Stomach (tissue), 9 donors: ENCODE data around the gene MEFV. TPM values are rescaled to one million over a fixed set of nuclear protein-coding genes. Genes with fewer than 3 reads are reported as not detected.
A peak's percentile ranks its signal among the peaks of the same experiment; 100 is the strongest.

Experiments used
- DNase-seq, 2 donors: peaks; one replicate each; pipeline versions ENCODE4 v3.0.0 to v3.0.0-alpha.2; 2013 to 2019
- H3K27ac ChIP-seq, 5 donors: fragments of 200-600 bp in 4 of 5; sonication (generic) in 4 of 5; one replicate each; pipeline ENCODE4 v1.5.1; 2013 to 2019; ENCODE audit warnings: mild to moderate bottlenecking in 1 of 5, moderate library complexity in 1 of 5
- H3K27me3 ChIP-seq, 3 donors: fragments of 200-600 bp; sonication (generic); one replicate each; pipeline ENCODE4 v1.5.1; 2017 to 2019; ENCODE audit warnings: mixed run types in 1 of 3
- H3K36me3 ChIP-seq, 4 donors: fragments of 200-600 bp; sonication (generic); 1 replicate in 3 of 4; 2 replicates in 1 of 4; pipeline ENCODE4 v1.5.1; 2016 to 2019
- H3K4me1 ChIP-seq, 4 donors: fragments of 200-600 bp; sonication (generic); one replicate each; pipeline ENCODE4 v1.5.1; 2016 to 2019
- H3K4me3 ChIP-seq, 4 donors: fragments of 200-600 bp; sonication (generic) in 3 of 4; one replicate each; pipeline ENCODE4 v1.5.1; 2016 to 2019; ENCODE audit warnings: mild to moderate bottlenecking in 1 of 4
- H3K9me3 ChIP-seq, 4 donors: fragments of 200-600 bp; sonication (generic); one replicate each; pipeline ENCODE4 v1.5.1; 2016 to 2019
- CTCF ChIP-seq, 7 experiments: fragments of 450-650 bp in 4 of 7; fragments of 200-600 bp in 3 of 7; sonication (generic) in 3 of 7; IDR thresholded peaks; one replicate each; pipeline ENCODE4 v1.5.1; 2016 to 2019; ENCODE audit warnings: antibody characterized with exemption in 7 of 7, control low read depth in 2 of 7, mild to moderate bottlenecking in 1 of 7
- EP300 ChIP-seq: sonication (generic); formaldehyde crosslinking; IDR thresholded peaks from one replicate; pipeline ENCODE4 v1.6.1; 2017; ENCODE audit warnings: antibody characterized with exemption
- POLR2A ChIP-seq, 4 donors: fragments of 450-650 bp; IDR thresholded peaks; one replicate each; pipeline ENCODE4 v1.6.1; 2016; ENCODE audit warnings: antibody characterized with exemption in 4 of 4, control low read depth in 2 of 4, mild to moderate bottlenecking in 1 of 4, moderate library complexity in 1 of 4
- POLR2AphosphoS5 ChIP-seq, 3 donors: sonication (generic); formaldehyde crosslinking; IDR thresholded peaks; one replicate each; pipeline ENCODE4 v1.6.1; 2016; ENCODE audit warnings: antibody characterized with exemption in 3 of 3
- WGBS, 5 donors: extraction: QIAGEN DNeasy Blood & Tissue Kit in 3 of 5; methylation state at CpG; one replicate each; pipeline versions ENCODE4 v1.1.5 to v1.1.7; 2013 to 2018; 5-methylcytosine and 5-hydroxymethylcytosine counted together
- intact Hi-C: fragments of 100-400 bp; cut with DNase I; formaldehyde crosslinking; loops from one replicate; pipeline ENCODE4 v1.15.1; 2023; ENCODE audit warnings: low total_unique reads
- polyA plus RNA-seq, 3 donors: library from polyadenylated mRNA; stranded (reverse); fragments of 200-250 nt; gene quantifications; one replicate each; pipeline ENCODE4 v1.2.3, GENCODE V29; 2013
- total RNA-seq, 5 donors: library from RNA; depleted of rRNA; stranded (reverse); fragments of >200 nt; gene quantifications; one replicate each; pipeline versions ENCODE4 v1.1.0 to v1.2.3, GENCODE V29; 2014 to 2016
- donor health status: healthy with polysubstance abuse.
- donor health status: Bipolar disorder and iron deficiency.
- donor health status: healthy.

The MEFV gene
- total and polyA plus RNA-seq, 8 donors = 0.15 to 24.5 (median 0.80) TPM

GRCh38 chr16:3289998-3290673 lies 33.7 kb upstream of the MEFV start:
- Histone ChIP-seq H3K27ac (no peak overlapping the region), H3K4me1 (peaks cover 4 to 13% (median 10%) of the 10 kb centered on the region in 4 donors), H3K27me3 (no peaks in the 10 kb centered on the region), H3K36me3 (peaks cover 64 to 99% (median 89%) of the 10 kb centered on the region in 4 donors), H3K9me3 (peaks cover 66 to 100% (median 90%) of the 10 kb centered on the region in 4 donors), H3K4me3 (no peak overlapping the region)
- DNase-seq = no peak
- intact Hi-C loops = loop anchor here (10.0 kb wide), 1 partner anchor 45 kb away; no protein-coding TSS in a partner anchor
- 98 to 99% (median 98%) methylated on average over 16 of the region's 16 CpGs for WGBS, 5 donors
- TF ChIP-seq POLR2AphosphoS5 (IDR thresholded peaks at IDR 0.05) (no peak), CTCF (IDR thresholded peaks at IDR 0.05) (no peak), EP300 (no peak), POLR2A (IDR thresholded peaks at IDR 0.05) (no peak)

GRCh38 chr16:3285131-3285530 lies 28.7 kb upstream of the MEFV start:
- Histone ChIP-seq H3K27ac (no peak overlapping the region), H3K27me3 (no peaks in the 10 kb centered on the region), H3K4me1 (peaks cover 26 to 48% (median 42%) of the 10 kb centered on the region in 4 donors), H3K36me3 (peaks cover 33 to 55% (median 53%) of the 10 kb centered on the region in 4 donors), H3K4me3 (peak overlapping the region; percentile 78 to 100 (median 99)), H3K9me3 (peaks cover 20 to 55% (median 42%) of the 10 kb centered on the region in 4 donors)
- no peak for DNase-seq
- 81 to 92% (median 88%) methylated on average over 6 of the region's 6 CpGs for WGBS, 5 donors
- TF ChIP-seq EP300 = no peak
- no peak for TF ChIP-seq POLR2AphosphoS5 (IDR thresholded peaks at IDR 0.05)
- TF ChIP-seq POLR2A (IDR thresholded peaks at IDR 0.05) = no peak
- no peak for TF ChIP-seq CTCF (IDR thresholded peaks at IDR 0.05)
- intact Hi-C loops = no loop called here

- DNase-seq = no peak
- 4 to 16% (median 6%) methylated on average over 25 to 56 of the region's 56 CpGs for WGBS, 5 donors
- intact Hi-C loops = no loop called here
Observed at GRCh38 chr16:3283543-3284447, 27.4 kb upstream of the MEFV start.

More at GRCh38 chr16:3283543-3284447, 27.4 kb upstream of the MEFV start:
- Histone ChIP-seq H3K9me3 (peaks cover 6 to 42% (median 29%) of the 10 kb centered on the region in 4 donors), H3K4me3 (peak overlapping the region; percentile 78 to 100 (median 99)), H3K27ac (peak overlapping the region; percentile 98 to 100 (median 99)), H3K4me1 (peaks cover 26 to 48% (median 42%) of the 10 kb centered on the region in 4 donors), H3K27me3 (no peaks in the 10 kb centered on the region), H3K36me3 (peaks cover 20 to 42% (median 40%) of the 10 kb centered on the region in 4 donors)
- TF ChIP-seq POLR2A (IDR thresholded peaks at IDR 0.05) (no peak), EP300 (no peak), POLR2AphosphoS5 (IDR thresholded peaks at IDR 0.05) (no peak), CTCF (IDR thresholded peaks at IDR 0.05) (no peak)
